Osteocyte (in vitro differentiated cells): ENCODE measurements around the gene FAAP24. TPM values are rescaled to one million over a fixed set of nuclear protein-coding genes. Genes with fewer than 3 reads are reported as not detected.

Source experiments
- DNase-seq: peaks from one replicate; pipeline ENCODE4 v3.0.0; 2021; ENCODE audit warnings: mixed read lengths; ENCODE audit not compliant: unreplicated experiment; ENCODE audit errors: extremely low spot score
- H3K27ac Mint-ChIP-seq: one replicate; pipeline ENCODE4 v1.8.0; 2021; ENCODE audit warnings: mild to moderate bottlenecking, mixed read lengths; ENCODE audit not compliant: unreplicated experiment
- H3K27me3 Mint-ChIP-seq: one replicate; pipeline ENCODE4 v1.8.0; 2021; ENCODE audit warnings: mixed read lengths; ENCODE audit not compliant: unreplicated experiment
- H3K36me3 Mint-ChIP-seq: one replicate; pipeline ENCODE4 v1.8.0; 2021; ENCODE audit warnings: mixed read lengths; ENCODE audit not compliant: unreplicated experiment
- H3K4me1 Mint-ChIP-seq: one replicate; pipeline ENCODE4 v1.8.0; 2021; ENCODE audit warnings: mixed read lengths; ENCODE audit not compliant: unreplicated experiment
- H3K4me3 Mint-ChIP-seq: one replicate; pipeline ENCODE4 v1.8.0; 2021; ENCODE audit warnings: mild to moderate bottlenecking, moderate library complexity, mixed read lengths; ENCODE audit not compliant: unreplicated experiment
- H3K9me3 Mint-ChIP-seq: one replicate; pipeline ENCODE4 v1.8.0; 2021; ENCODE audit warnings: mixed read lengths; ENCODE audit not compliant: unreplicated experiment
- CTCF ChIP-seq: fragments of 200-600 bp; sonication (generic); IDR thresholded peaks from 2 replicates; pipeline ENCODE4 v1.5.0; 2021; ENCODE audit warnings: antibody characterized with exemption, mild to moderate bottlenecking, moderate library complexity
- long read RNA-seq: library from polyadenylated mRNA; unstranded; transcript quantifications from one replicate; pipeline ENCODE4 v2.0.0, GENCODE V29; 2021
- total RNA-seq: library from RNA; stranded (reverse); gene quantifications from 2 replicates; pipeline ENCODE4 v1.2.1, GENCODE V29; 2021

Gene FAAP24, protein sequence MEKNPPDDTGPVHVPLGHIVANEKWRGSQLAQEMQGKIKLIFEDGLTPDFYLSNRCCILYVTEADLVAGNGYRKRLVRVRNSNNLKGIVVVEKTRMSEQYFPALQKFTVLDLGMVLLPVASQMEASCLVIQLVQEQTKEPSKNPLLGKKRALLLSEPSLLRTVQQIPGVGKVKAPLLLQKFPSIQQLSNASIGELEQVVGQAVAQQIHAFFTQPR
- 4.1 and 5.5 TPM in 2 replicates for total RNA-seq
- long read RNA-seq, transcript FAAP24-202 (5 exons, 2,298 nt) = major isoform, 9 of 11 reads
- long read RNA-seq, partial matches to known transcripts = 0 of 11 reads
- long read RNA-seq, other reads (novel, unspliced or antisense) = 0 of 11 reads

GRCh38 chr19:32971715-32972540 lies at the start of gene FAAP24, which contains the start of gene CEP89:
Gene FAAP24, plus strand, starts transcription at chr19:32972242. Its CDS starts 955 bp downstream, at chr19:32973197.
Gene CEP89, minus strand, starts transcription at chr19:32971958. Its CDS starts 84 bp downstream, at chr19:32971874.
- DNase-seq = peak; percentile 99
- no peak for TF ChIP-seq CTCF
- Mint-ChIP-seq H3K9me3 (no peaks in the 10 kb centered on the region), H3K27me3 (no peaks in the 10 kb centered on the region), H3K27ac (peak within 1 kb of the TSS; percentile 96), H3K36me3 (no peaks in the 10 kb centered on the region), H3K4me3 (peak within 1 kb of the TSS; percentile 98), H3K4me1 (peaks cover 10% of the 10 kb centered on the region)

DNA sequence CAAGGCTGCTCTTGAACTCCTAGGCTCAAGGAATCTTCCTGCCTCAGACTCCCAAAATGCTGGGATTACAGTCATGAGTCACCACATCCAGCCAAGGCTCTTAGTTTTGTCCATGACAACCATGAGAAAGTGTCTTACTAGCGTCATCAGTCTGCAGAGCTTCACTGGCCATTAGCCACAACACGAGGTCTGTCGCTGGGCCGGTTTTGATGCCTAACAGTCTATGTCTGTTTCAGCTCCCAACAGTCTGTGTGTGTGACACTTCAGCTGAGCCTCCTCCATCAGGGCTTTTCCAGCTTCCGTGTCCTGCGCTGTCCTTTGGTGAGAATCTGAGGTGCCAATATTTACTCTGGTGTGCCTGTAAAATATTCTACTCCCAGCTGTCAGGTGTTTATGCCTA lies 47.8 kb upstream of the FAAP24 start:
- peaks cover 8% of the 10 kb centered on the region for H3K9me3 Mint-ChIP-seq
- TF ChIP-seq CTCF = no peak
- peaks cover 38% of the 10 kb centered on the region for H3K36me3 Mint-ChIP-seq
- no peak overlapping the region for H3K27ac Mint-ChIP-seq
- no peak for DNase-seq
- H3K4me1 Mint-ChIP-seq = no peaks in the 10 kb centered on the region
- H3K27me3 Mint-ChIP-seq = no peaks in the 10 kb centered on the region
- no peak overlapping the region for H3K4me3 Mint-ChIP-seq

GRCh38 chr19:32928806-32929205 lies 43.2 kb upstream of the FAAP24 start:
- Mint-ChIP-seq H3K4me1 (no peaks in the 10 kb centered on the region), H3K9me3 (peaks cover 8% of the 10 kb centered on the region), H3K27me3 (no peaks in the 10 kb centered on the region), H3K36me3 (peaks cover 50% of the 10 kb centered on the region), H3K4me3 (no peak overlapping the region), H3K27ac (no peak overlapping the region)
- TF ChIP-seq CTCF = no peak
- DNase-seq = no peak

- Mint-ChIP-seq H3K4me3 (no peak overlapping the region), H3K9me3 (peaks cover 8% of the 10 kb centered on the region), H3K36me3 (peaks cover 52% of the 10 kb centered on the region), H3K27me3 (no peaks in the 10 kb centered on the region), H3K27ac (no peak overlapping the region), H3K4me1 (no peaks in the 10 kb centered on the region)
- TF ChIP-seq CTCF = no peak
- DNase-seq = no peak
Observed at GRCh38 chr19:32930567-32930966, 41.5 kb upstream of the FAAP24 start.

- no peak for DNase-seq
- Mint-ChIP-seq H3K36me3 (peaks cover 48% of the 10 kb centered on the region), H3K27ac (peak overlapping the region; percentile 57), H3K4me3 (no peak overlapping the region), H3K4me1 (no peaks in the 10 kb centered on the region), H3K9me3 (peaks cover 3% of the 10 kb centered on the region), H3K27me3 (no peaks in the 10 kb centered on the region)
- TF ChIP-seq CTCF = no peak
Observed at GRCh38 chr19:32933571-32933970, 38.5 kb upstream of the FAAP24 start.
